Stimulated activated CD4-positive, alpha-beta T cell treated with anti-CD3 and anti-CD28 coated beads, Interleukin-15, amount 100 ng/mL, for 1 hour (primary cell): ENCODE data around the gene NDUFS2.
"Not testable (repeated sequence)": the region's sequence is repeated elsewhere in the genome, so short reads cannot be mapped to it uniquely, and the experiment has no call there.

Experiments used
- DNase-seq, 2 donors: peaks; one replicate each; pipeline ENCODE4 v3.0.0-alpha.2; 2020; ENCODE audit warnings: low read depth in 1 of 2, low spot score in 1 of 2

NDUFS2 gene

GRCh38 chr1:161218301-161219077 lies 16.3 kb downstream of the NDUFS2 start:
- DNase-seq: no peak

DNA sequence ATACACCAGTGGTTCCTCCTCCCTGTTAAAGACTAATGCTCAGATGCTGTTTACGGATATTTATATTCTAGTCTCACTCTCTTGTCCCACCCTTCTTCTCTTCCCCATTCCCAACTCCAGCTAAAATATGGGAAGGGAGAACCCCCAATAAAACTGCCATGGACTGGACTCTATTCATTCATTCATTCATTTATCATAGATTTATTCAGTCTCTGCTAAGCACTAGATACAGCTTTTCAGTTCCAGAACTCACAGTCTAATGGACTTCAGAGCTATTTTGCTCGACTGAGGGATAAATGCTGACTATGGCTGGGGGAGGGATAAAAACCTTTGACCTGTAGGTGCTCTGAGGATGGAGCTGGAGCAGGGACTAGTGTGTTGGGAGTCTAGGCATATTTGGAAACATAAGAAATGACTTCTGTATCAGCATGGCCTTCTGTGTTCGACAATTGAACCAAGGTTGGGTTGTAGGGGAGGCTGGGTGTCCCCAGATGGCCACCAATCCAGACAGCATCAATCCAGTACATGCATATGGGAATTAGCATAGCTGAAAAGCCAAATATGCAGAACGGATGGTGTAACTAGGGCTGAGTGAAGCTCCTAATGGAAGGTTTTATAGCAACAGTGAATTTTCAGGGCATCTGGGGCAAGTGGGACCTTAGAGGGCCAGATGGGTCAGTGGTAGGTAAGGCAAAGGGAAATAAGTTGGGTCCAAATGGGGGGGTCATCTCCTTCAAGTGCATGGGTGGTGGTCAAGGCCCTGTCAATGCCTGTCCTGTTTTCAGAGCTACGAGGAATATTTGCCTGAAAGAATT lies 17.1 kb downstream of the NDUFS2 start:
- DNase-seq: no peak

GRCh38 chr1:161220002-161220401 lies 17.8 kb downstream of the NDUFS2 start:
- no peak for DNase-seq

DNA sequence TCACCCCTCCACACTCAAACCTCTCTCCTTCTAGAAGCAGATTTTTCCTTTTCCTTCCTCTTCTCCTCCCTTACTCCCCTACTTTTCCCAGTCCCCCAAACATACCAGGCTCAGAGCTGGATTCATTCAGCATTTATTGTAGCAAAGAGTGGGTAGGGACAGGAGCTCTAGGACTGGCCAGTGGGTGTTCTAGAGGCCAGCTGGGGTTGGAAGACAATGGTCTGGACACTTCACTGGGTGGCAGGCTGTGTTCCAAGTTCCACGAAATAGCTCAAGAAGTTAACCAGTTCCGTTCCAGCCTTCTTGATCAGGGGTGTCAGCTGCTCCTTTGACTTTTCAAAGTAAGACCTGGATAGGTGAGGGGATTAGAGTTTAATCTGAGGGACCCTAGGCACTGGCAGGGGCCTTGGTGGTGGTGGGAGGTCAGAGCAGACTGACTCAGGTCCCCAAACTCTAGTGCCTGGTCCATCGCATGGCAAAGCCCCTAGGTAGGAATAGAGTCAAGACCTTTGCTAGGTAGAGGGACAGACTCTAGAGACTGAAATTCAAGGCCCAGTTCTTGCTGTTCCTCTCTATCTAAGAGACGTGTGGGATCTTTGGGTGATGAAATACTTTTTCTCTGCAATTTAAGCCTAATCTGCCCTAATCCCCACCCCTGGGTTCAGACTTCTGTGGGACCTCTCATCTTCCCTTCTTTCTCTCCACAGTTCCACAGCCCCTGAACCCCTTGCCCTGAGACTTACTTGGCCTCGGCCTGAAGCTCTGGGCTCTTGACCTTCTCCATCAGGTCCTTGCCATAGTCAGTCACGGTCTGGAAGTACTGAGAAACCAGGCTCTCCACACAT lies 20.2 kb downstream of the NDUFS2 start:
- DNase-seq: no peak

- DNase-seq: no peak
These were observed 21.9 kb downstream of the NDUFS2 start for GRCh38 chr1:161223805-161224694.

- not testable (repeated sequence) for DNase-seq
These were observed 22.5 kb downstream of the NDUFS2 start for GRCh38 chr1:161224695-161225087.

DNA sequence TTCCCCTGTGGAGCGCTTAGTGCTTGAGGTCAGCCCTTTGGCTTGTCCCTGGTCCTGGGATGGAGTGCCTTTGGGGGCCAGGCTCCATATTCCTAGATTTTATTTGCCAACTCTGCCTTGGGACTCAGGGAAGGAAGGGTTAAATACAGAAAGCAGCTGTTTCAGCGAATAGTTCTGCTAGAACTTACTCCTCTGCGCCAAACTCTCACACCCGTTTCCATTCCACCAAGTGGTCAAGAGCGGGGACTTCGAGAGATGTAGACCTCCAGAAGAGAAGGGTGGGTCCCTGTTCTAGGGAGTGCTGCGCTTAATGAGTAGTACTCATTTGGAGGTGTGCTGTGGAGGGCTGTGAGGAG lies 23.0 kb downstream of the NDUFS2 start:
- DNase-seq: no peak

DNA sequence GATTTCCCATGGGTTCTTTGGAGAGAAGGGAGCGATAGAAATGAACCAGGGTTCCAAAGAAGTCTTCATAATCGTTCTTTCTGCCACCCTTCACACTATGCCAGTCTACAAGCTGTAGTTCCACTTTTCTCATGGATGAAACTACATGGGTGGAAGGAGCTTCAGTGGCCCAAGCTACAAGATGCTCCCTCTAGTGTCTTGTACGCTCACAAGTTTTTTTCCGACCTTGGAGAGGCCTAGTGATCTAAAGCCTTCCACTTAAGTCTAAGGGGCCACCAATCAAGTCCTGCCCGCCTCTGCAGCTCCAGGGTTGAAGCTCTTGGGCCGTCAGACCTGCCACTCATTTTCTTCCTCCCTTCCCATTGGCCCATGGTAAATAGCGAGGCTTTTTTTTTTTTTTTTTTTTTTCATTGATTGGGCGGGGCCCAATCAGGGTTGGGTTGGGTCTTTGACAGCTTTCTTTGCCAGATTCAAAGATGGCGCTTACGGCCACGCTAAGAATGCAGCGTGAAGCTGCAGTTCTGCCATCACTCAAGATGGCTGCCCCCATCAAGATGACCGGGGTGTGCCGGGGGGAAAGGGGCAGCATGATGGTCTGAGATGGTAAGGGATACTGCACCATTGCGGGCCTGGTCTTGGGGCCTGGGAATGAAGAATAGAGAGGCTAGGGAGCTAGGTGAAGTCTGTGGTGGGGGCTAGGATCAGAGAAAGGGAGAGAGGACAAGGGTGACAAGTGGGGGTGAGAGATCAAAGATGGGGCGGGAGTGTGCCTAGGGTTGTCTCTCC lies 23.6 kb downstream of the NDUFS2 start, which contains the start of gene TOMM40L:
Gene TOMM40L (plus strand): TSS at position 527 of the 786 bp plus-strand sequence. CDS start 430 bp downstream, outside the sequence.
- peak; percentile 69 to 75 for DNase-seq

DNA sequence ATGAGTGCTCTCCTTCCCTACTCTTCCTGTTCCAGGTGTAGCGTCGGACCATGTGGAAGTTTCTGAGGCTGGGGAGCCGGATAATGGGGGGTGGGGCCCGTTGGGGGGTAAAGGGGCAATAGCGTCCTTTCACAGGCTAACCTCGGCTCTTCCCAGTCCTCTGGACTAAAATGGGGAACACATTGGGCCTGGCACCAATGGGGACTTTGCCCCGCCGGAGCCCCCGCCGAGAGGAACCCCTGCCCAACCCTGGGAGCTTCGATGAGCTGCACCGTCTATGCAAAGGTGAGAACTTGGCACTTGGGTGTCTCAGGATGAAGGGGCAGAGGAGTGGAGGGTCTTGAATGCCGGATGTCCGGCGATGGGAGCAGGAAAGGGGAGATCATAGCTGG lies 24.1 kb downstream of the NDUFS2 start:
- DNase-seq: no peak

DNA sequence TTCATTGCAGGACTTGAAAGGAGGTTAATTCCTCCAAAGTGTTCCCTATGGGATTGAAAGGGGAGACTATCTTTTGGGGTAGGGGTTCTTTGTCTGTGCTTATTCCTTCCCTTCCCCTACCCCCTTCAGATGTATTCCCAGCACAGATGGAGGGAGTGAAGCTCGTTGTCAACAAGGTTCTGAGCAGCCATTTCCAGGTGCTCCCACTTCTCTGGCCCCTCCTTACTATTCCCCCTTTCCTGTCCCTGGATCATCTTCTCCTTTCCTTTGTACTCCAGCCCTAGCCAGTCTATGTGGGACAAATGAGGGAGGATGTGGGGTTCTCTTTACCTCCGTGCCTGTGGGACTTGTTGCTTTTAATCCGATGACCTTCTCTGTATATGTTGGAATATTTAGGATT lies 24.6 kb downstream of the NDUFS2 start:
- no peak for DNase-seq

DNA sequence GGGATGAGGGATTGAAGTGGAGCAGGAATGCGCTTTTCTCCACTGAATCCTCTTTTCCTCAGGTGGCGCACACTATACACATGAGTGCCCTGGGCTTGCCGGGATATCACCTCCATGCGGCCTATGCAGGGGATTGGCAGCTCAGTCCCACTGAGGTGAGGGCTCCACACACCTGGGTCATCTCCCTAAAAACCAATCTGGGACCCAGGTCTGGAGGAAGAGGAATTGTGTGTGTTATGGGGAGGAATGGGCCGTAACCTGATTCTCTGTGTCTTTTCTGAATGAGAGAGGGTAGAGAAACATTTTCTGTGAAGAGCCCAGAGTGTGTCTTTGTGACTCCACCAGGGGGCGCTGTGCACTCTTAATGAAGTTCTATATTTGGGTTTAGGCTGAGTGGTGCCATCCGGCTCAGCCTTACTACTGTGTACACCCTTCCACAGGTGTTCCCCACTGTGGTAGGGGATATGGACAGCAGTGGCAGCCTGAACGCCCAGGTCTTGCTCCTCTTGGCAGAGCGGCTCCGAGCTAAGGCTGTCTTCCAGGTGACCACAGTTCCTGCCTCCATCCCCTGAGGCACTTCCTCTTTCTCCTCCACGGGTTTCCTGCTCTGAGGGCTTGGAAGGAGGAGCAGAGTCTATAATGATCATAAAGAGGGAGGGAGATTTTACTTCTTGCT lies 25.2 kb downstream of the NDUFS2 start:
- DNase-seq: peak; percentile 75 to 79

GRCh38 chr1:161228032-161228431 lies 25.9 kb downstream of the NDUFS2 start:
- DNase-seq: no peak

DNA sequence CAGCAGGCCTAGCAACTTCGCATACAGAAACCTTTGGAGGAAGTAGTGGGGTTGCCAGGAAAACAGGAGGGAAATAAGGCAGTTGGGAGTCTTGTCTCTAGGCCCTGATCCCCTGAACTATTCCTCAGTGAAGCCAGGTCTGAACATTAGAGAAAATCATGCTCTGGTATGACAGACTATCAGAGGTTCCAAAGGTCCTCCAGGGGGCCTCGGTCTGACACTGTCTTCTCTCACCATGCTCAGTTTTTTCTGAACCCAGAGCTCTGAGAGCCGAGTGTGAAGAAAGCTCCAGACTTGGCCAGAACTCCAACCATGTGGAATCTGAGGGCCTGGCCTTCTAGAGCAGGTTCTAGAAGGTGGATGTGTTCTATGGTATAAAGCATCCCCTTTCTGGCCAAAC lies 27.7 kb downstream of the NDUFS2 start:
- no peak for DNase-seq

- no peak for DNase-seq
These were observed 28.6 kb downstream of the NDUFS2 start for GRCh38 chr1:161230762-161231161.

GRCh38 chr1:161233102-161233501 lies 30.9 kb downstream of the NDUFS2 start:
- DNase-seq: no peak

DNA sequence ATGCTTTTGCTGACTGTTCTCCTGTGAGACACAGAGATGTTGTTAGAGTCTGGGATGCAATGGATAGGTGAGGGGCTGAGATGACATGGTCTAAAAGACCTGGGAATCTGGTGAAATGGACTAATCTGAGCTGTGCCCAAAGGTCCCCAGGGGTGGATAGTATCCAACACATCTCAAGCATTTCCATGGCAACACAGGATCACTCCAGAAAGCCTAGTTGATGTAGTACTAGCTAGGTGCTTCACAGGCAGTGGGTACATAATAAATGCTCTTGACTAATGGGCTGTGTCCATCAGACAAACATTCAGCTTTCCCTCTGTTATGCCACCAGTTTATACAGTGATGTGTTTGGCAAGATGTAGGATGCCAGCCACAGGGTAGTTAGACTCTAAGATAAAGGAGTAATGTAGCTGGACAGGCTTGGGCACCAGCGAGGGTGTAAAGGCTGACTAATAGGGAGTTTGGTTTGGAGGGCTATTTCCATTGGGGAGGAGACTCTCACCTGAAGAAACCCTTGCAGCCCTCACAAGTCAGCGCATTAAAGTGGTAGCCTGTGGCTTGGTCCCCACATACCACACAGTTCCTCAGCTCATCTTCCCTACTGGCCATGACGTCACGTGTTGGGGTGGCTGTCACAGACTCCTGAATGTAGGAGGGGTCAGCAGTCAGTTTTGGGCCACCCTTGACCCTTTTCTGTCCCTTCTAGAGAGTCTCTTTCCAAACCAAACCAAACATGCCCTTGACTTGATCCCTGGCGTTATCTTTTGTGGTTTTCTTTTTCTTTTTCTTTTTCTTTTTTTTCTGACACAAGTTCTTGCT lies 34.0 kb downstream of the NDUFS2 start:
- no peak for DNase-seq

DNA sequence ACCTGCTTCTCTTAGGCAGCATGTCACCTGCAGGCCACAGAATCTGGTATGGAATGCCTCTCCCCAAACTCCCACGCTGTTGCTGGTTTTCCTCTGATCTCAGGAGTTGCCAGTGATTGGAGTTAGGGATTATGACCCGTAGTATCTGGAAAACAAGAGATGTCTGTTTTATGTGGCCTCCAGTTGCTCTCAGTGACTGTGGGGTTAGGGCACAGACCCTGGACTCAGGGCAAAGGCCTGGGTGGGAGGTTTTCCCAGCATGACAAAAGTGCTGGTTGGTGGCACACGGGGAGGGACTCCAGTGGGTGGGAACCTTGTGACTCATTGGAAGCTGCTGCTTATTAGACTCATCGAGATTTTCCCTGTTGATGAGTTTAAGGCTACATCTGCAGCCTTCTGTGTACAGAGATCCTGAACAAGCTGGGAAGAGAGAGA lies 35.9 kb downstream of the NDUFS2 start, which contains the start of gene NR1I3:
Gene NR1I3 (minus strand): TSS at position 165 of the 435 bp plus-strand sequence. CDS start 1,638 bp downstream, outside the sequence.
- no peak for DNase-seq

DNA sequence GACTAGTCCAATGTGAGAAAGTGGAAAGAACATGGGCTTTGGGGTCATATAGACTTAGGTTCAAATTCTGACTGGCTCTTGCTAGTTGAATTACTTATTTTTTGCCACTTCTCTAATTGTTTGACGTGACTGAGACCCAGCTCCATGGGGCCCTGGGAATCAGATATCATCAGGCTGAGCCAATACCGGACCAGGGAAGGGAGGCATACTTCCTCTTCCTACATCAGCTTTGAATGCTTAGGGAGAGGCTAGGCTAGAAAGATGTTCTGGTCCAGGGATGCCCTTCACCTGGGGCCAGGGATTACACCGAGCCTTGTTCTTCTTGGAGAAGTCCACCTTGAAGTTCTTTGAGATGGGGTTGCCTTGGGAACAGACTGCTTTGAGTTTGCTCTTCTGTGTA lies 39.5 kb downstream of the NDUFS2 start:
- DNase-seq: no peak
